ENCODE measurements around the gene IQGAP1.
"Not testable (repeated sequence)": the region's sequence is repeated elsewhere in the genome, so short reads cannot be mapped to it uniquely, and the experiment has no call there.

Gene IQGAP1

GRCh38 chr15:90497912-90498311 is 109.9 kb downstream of the IQGAP1 start:
- FAIRE-seq: no peak
- no peak for DNase-seq (ENCODE audit: insufficient read length, low spot score)
- TF ChIP-seq CTCF (IDR thresholded peaks at IDR 0.05; ENCODE audit: insufficient read depth, missing control alignments): no peak

GRCh38 chr15:90500171-90500570 is 112.1 kb downstream of the IQGAP1 start:
- TF ChIP-seq CTCF (IDR thresholded peaks at IDR 0.05; ENCODE audit: insufficient read depth, missing control alignments): no peak
- DNase-seq (ENCODE audit: insufficient read length, low spot score) (no peak), FAIRE-seq (no peak)

- no peak for TF ChIP-seq CTCF (IDR thresholded peaks at IDR 0.05; ENCODE audit: insufficient read depth, missing control alignments)
- FAIRE-seq (no peak), DNase-seq (ENCODE audit: insufficient read length, low spot score) (no peak)
Observed at GRCh38 chr15:90501898-90502297, 113.9 kb downstream of the IQGAP1 start.

GRCh38 chr15:90510781-90511180 is 122.7 kb downstream of the IQGAP1 start:
- FAIRE-seq; DNase-seq (ENCODE audit: insufficient read length, low spot score): not testable (repeated sequence)

GRCh38 chr15:90511211-90511618 is 123.2 kb downstream of the IQGAP1 start:
- not testable (repeated sequence) for FAIRE-seq

GRCh38 chr15:90512276-90512675 is 124.2 kb downstream of the IQGAP1 start:
- DNase-seq (ENCODE audit: insufficient read length, low spot score) (no peak), FAIRE-seq (no peak)

More at GRCh38 chr15:90511211-90511618, 123.2 kb downstream of the IQGAP1 start:
- DNase-seq (ENCODE audit: insufficient read length, low spot score): not testable (repeated sequence)

GRCh38 chr15:90512981-90513380 is 124.9 kb downstream of the IQGAP1 start:
- no peak for TF ChIP-seq CTCF (IDR thresholded peaks at IDR 0.05; ENCODE audit: insufficient read depth, missing control alignments)
- DNase-seq (ENCODE audit: insufficient read length, low spot score) (no peak), FAIRE-seq (no peak)

More at GRCh38 chr15:90512276-90512675, 124.2 kb downstream of the IQGAP1 start:
- TF ChIP-seq CTCF (IDR thresholded peaks at IDR 0.05; ENCODE audit: insufficient read depth, missing control alignments): no peak

- no peak for DNase-seq (ENCODE audit: insufficient read length, low spot score)
- FAIRE-seq: no peak
- TF ChIP-seq CTCF (IDR thresholded peaks at IDR 0.05; ENCODE audit: insufficient read depth, missing control alignments): no peak
Observed at GRCh38 chr15:90513448-90513847, 125.4 kb downstream of the IQGAP1 start.

GRCh38 chr15:90513893-90514292 is 125.9 kb downstream of the IQGAP1 start:
- not testable (repeated sequence) for FAIRE-seq; DNase-seq (ENCODE audit: insufficient read length, low spot score)

All from D721Med (cell line).